Parathyroid adenoma (tissue), 2 donors: ENCODE results near the gene PIEZO2.

Experiments used
- H2AFZ ChIP-seq: fragments of 300-600 bp; sonication (generic); one replicate; pipeline ENCODE4 v1.7.0; 2017; ENCODE audit warnings: antibody characterized with exemption, mild to moderate bottlenecking
- H3K27ac ChIP-seq: fragments of 300-600 bp; sonication (generic); one replicate; pipeline ENCODE4 v1.7.0; 2017
- H3K27me3 ChIP-seq: fragments of 300-600 bp; sonication (generic); one replicate; pipeline ENCODE4 v1.7.0; 2017; ENCODE audit warnings: low read length; ENCODE audit not compliant: control insufficient read depth, insufficient read depth
- H3K36me3 ChIP-seq: fragments of 300-600 bp; sonication (generic); one replicate; pipeline ENCODE4 v1.7.0; 2017; ENCODE audit warnings: low read length; ENCODE audit not compliant: control insufficient read depth, insufficient read depth
- H3K4me1 ChIP-seq: fragments of 300-600 bp; sonication (generic); one replicate; pipeline ENCODE4 v1.7.0; 2017; ENCODE audit warnings: control low read depth
- H3K4me2 ChIP-seq: fragments of 300-600 bp; sonication (generic); one replicate; pipeline ENCODE4 v1.7.0; 2017; ENCODE audit warnings: low read length
- H3K4me3 ChIP-seq: fragments of 300-600 bp; sonication (generic); one replicate; pipeline ENCODE4 v1.7.0; 2017; ENCODE audit warnings: low read depth, low read length
- H3K79me2 ChIP-seq: fragments of 300-600 bp; sonication (generic); one replicate; pipeline ENCODE4 v1.7.0; 2017; ENCODE audit warnings: control low read depth
- H3K9ac ChIP-seq: fragments of 300-600 bp; sonication (generic); one replicate; pipeline ENCODE4 v1.7.0; 2017; ENCODE audit warnings: mild to moderate bottlenecking
- H3K9me3 ChIP-seq: fragments of 300-600 bp; sonication (generic); one replicate; pipeline ENCODE4 v1.7.0; 2017; ENCODE audit warnings: low read length; ENCODE audit not compliant: control insufficient read depth
- TF ChIP-seq, protein P1 (sequence below): fragments of 300-600 bp; sonication (generic); IDR thresholded peaks from one replicate; pipeline ENCODE4 v1.7.0; 2017; ENCODE audit warnings: antibody characterized with exemption, mild to moderate bottlenecking
- donor health status: primary hyperparathyroidism.

Gene PIEZO2

DNA sequence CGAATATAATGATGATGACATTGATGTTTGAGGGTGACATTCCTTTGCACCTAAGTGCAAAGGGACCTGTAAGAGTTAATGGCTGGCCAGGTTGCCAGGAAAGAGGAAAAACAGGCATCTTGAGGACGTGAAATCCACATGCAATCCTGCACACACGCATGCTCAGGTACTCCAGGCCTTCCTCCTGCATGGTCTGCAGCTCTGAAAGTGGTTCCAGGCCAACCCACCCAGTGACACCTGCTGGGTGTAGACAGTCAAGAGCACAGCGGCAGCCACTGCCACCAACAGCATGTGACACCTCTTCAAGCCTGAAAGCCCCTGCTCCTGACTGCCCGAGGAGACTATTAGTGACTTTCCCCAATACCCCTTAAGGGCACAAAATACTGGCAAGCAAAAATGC is 101.6 kb downstream of the PIEZO2 start:
- TF ChIP-seq, protein P1, sequence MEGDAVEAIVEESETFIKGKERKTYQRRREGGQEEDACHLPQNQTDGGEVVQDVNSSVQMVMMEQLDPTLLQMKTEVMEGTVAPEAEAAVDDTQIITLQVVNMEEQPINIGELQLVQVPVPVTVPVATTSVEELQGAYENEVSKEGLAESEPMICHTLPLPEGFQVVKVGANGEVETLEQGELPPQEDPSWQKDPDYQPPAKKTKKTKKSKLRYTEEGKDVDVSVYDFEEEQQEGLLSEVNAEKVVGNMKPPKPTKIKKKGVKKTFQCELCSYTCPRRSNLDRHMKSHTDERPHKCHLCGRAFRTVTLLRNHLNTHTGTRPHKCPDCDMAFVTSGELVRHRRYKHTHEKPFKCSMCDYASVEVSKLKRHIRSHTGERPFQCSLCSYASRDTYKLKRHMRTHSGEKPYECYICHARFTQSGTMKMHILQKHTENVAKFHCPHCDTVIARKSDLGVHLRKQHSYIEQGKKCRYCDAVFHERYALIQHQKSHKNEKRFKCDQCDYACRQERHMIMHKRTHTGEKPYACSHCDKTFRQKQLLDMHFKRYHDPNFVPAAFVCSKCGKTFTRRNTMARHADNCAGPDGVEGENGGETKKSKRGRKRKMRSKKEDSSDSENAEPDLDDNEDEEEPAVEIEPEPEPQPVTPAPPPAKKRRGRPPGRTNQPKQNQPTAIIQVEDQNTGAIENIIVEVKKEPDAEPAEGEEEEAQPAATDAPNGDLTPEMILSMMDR: no peak

DNA sequence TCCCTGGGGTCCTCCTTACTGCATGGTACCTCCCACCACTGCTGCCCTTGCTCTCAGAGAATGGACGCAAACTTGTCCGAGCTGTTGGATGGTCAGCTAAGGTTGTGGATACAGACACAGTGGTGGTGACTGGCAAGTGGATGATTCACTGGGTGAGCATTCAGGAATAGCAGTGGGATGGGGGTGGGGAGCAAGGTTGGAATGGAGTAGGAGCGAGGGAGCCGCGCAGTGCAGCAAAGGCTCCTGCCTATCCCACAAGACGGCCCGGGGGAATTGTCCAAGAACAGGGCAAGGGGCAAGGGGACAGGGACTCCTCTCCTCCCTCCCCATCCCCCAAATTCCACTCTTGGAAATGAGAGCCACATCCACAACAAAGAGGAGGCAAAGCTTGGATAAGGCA is 102.2 kb downstream of the PIEZO2 start:
- H3K9ac ChIP-seq: no peak overlapping the region
- no peak overlapping the region for H3K27ac ChIP-seq
- no peaks in the 10 kb centered on the region for H3K36me3 ChIP-seq
- no peak overlapping the region for H2AFZ ChIP-seq
- no peaks in the 10 kb centered on the region for H3K79me2 ChIP-seq
- no peaks in the 10 kb centered on the region for H3K4me1 ChIP-seq
- H3K4me2 ChIP-seq: no peak overlapping the region
- no peaks in the 10 kb centered on the region for H3K9me3 ChIP-seq
- no peaks in the 10 kb centered on the region for H3K27me3 ChIP-seq
- no peak overlapping the region for H3K4me3 ChIP-seq
- TF ChIP-seq, protein P1: no peak

More for the DNA sequence above, 101.6 kb downstream of the PIEZO2 start:
- Histone ChIP-seq H3K27me3 (no peaks in the 10 kb centered on the region), H3K4me3 (no peak overlapping the region), H2AFZ (no peak overlapping the region), H3K27ac (no peak overlapping the region), H3K9ac (no peak overlapping the region), H3K4me2 (no peak overlapping the region), H3K4me1 (no peaks in the 10 kb centered on the region), H3K79me2 (no peaks in the 10 kb centered on the region), H3K36me3 (no peaks in the 10 kb centered on the region), H3K9me3 (no peaks in the 10 kb centered on the region)

DNA sequence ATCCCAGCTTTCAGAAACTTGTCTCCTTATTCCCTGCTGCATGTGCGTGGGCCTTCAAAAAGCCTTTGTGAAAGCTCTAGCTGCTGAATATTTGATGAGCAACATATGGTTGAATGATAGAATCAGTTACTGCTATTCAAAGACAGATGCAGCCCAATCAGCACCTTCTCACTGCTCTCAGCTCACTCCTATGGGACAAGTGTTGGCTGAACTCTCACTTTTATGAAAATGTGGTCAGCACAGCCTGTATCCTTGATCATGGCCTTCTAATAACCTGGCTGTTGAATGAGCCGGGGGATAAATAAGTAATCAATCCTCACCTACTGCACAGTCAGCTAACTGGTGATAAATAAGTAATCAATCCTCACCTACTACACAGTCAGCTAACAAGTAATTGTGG is 103.2 kb downstream of the PIEZO2 start:
- no peaks in the 10 kb centered on the region for H3K4me1 ChIP-seq
- H3K27me3 ChIP-seq: no peaks in the 10 kb centered on the region
- no peak overlapping the region for H3K27ac ChIP-seq
- no peak overlapping the region for H3K9ac ChIP-seq
- no peaks in the 10 kb centered on the region for H3K79me2 ChIP-seq
- no peaks in the 10 kb centered on the region for H3K9me3 ChIP-seq
- H3K36me3 ChIP-seq: no peaks in the 10 kb centered on the region
- TF ChIP-seq, protein P1: no peak
- no peak overlapping the region for H3K4me3 ChIP-seq
- no peak overlapping the region for H2AFZ ChIP-seq
- H3K4me2 ChIP-seq: no peak overlapping the region

DNA sequence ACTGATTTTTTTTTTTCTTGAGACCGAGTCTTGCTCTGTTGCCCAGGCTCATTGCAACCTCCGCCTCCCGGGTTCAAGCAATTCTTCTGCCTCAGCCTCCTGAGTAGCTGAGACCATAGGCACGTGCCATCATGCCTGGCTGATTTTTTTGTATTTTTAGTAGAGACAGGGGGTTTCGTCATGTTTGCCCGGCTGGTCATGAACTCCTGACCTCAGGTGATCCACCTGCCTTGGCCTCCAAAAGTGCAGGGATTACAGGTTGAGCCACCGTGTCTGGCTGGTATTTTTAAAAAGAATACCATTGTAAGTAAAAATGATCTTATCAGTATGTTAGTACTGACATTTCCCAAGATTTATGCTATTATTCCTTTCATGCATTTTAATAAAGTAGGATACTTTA is 105.7 kb downstream of the PIEZO2 start:
- Histone ChIP-seq H3K4me3 (no peak overlapping the region), H3K9me3 (no peaks in the 10 kb centered on the region), H3K4me1 (no peaks in the 10 kb centered on the region), H3K27me3 (no peaks in the 10 kb centered on the region), H3K9ac (no peak overlapping the region), H3K4me2 (no peak overlapping the region), H3K36me3 (no peaks in the 10 kb centered on the region), H3K79me2 (no peaks in the 10 kb centered on the region), H2AFZ (no peak overlapping the region), H3K27ac (no peak overlapping the region)
- TF ChIP-seq, protein P1: no peak

DNA sequence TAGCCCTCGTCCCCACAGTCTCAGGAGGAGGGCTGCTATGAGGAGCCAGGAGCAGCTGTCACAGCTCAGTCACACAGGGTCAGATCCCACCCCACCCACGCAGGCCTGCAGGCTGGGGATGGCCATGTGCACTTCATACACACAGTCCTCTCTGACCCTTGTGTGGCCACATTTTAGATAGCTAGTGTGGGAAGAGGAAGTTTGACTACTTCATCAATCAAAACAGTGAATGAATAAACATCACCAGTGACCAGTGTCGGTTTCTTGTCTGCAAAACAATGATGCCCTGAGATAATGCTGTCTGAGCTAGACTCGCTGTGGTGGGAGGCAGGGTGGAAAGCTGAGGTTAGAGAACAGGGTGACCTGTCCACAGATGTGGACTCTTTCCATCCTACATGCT is 107.1 kb downstream of the PIEZO2 start:
- H3K4me1 ChIP-seq: no peaks in the 10 kb centered on the region
- H3K79me2 ChIP-seq: no peaks in the 10 kb centered on the region
- H3K4me3 ChIP-seq: no peak overlapping the region
- no peak overlapping the region for H3K9ac ChIP-seq
- H3K9me3 ChIP-seq: no peaks in the 10 kb centered on the region
- H3K27me3 ChIP-seq: no peaks in the 10 kb centered on the region
- H3K4me2 ChIP-seq: no peak overlapping the region
- TF ChIP-seq, protein P1: no peak
- H2AFZ ChIP-seq: no peak overlapping the region
- no peak overlapping the region for H3K27ac ChIP-seq
- no peaks in the 10 kb centered on the region for H3K36me3 ChIP-seq
